GM12878 (cell line): Measurements from ENCODE around the gene SLC2A1.

Experiments used
- BACH1 ChIP-seq: fragments of 450-650 bp; IDR thresholded peaks from 2 replicates; pipeline ENCODE4 v1.6.1; 2017; ENCODE audit warnings: mild to moderate bottlenecking, borderline replicate concordance
- CEBPZ ChIP-seq: fragments of 150-350 bp; IDR thresholded peaks from 2 replicates; pipeline ENCODE4 v1.6.1; 2016; ENCODE audit warnings: low read depth, low read length
- EP300 ChIP-seq, 2 experiments: fragments of 150-350 bp in 1 of 2; IDR thresholded peaks; 2 replicates each; pipeline ENCODE4 v1.6.1; 2011 to 2012; ENCODE audit warnings: low read depth in 2 of 2, low read length in 2 of 2, borderline replicate concordance in 1 of 2, improper control_type of control experiment in 1 of 2, inconsistent platforms in 1 of 2; ENCODE audit not compliant: control insufficient read depth in 1 of 2
- EZH2 ChIP-seq: IDR thresholded peaks from 2 replicates; pipeline ENCODE4 v1.6.1; 2012; ENCODE audit warnings: low read depth, mild to moderate bottlenecking, control low read depth, inconsistent platforms, low read length, borderline replicate concordance; ENCODE audit not compliant: control insufficient read depth
- FOXM1 ChIP-seq: IDR thresholded peaks from 2 replicates; pipeline ENCODE4 v1.6.1; 2012; ENCODE audit warnings: low read depth, mild to moderate bottlenecking, inconsistent platforms, low read length, moderate library complexity
- NFYB ChIP-seq: IDR thresholded peaks from 2 replicates; pipeline ENCODE4 v1.6.1; 2011; ENCODE audit warnings: low read depth, mild to moderate bottlenecking, low read length, improper control_type of control experiment, moderate library complexity; ENCODE audit not compliant: insufficient read depth
- POLR2A ChIP-seq: IDR thresholded peaks from 2 replicates; pipeline ENCODE4 v1.6.1; 2011; ENCODE audit warnings: low read depth, mild to moderate bottlenecking, low read length
- POLR2AphosphoS2 ChIP-seq: IDR thresholded peaks from 2 replicates; pipeline ENCODE4 v1.6.1; 2011; ENCODE audit warnings: low read depth, mild to moderate bottlenecking, low read length, improper control_type of control experiment, moderate library complexity
- RFX5 ChIP-seq: IDR thresholded peaks from 2 replicates; pipeline ENCODE4 v1.6.1; 2011; ENCODE audit warnings: low read depth, low read length, improper control_type of control experiment
- SMARCA5 ChIP-seq: fragments of 450-650 bp; IDR thresholded peaks from 2 replicates; pipeline ENCODE4 v1.6.1; 2017; ENCODE audit warnings: mild to moderate bottlenecking
- STAT1 ChIP-seq: fragments of 450-650 bp; conservative IDR thresholded peaks from 2 replicates; pipeline ENCODE4 v1.6.1; 2014; ENCODE audit warnings: antibody characterized with exemption, mild to moderate bottlenecking
- YY1 ChIP-seq: IDR thresholded peaks from 2 replicates; pipeline ENCODE4 v1.6.1; 2011; ENCODE audit warnings: low read depth, mild to moderate bottlenecking, low read length
- TF ChIP-seq, protein P1 (sequence below), 3 experiments: IDR thresholded peaks in 2 of 3; conservative IDR thresholded peaks in 1 of 3; 2 replicates each; pipeline ENCODE4 v1.5.1; 2011; ENCODE audit warnings: low read depth in 3 of 3, low read length in 3 of 3, mild to moderate bottlenecking in 3 of 3, control low read depth in 2 of 3, moderate library complexity in 2 of 3, inconsistent platforms in 1 of 3, mixed read lengths in 1 of 3; ENCODE audit not compliant: control insufficient read depth in 2 of 3, insufficient read depth in 1 of 3; ENCODE audit errors: extremely low read depth in 1 of 3
- TF ChIP-seq, protein P2 (sequence below): fragments of 450-650 bp; IDR thresholded peaks from 2 replicates; pipeline ENCODE4 v1.6.1; 2017; ENCODE audit warnings: mild to moderate bottlenecking, moderate library complexity

DNA sequence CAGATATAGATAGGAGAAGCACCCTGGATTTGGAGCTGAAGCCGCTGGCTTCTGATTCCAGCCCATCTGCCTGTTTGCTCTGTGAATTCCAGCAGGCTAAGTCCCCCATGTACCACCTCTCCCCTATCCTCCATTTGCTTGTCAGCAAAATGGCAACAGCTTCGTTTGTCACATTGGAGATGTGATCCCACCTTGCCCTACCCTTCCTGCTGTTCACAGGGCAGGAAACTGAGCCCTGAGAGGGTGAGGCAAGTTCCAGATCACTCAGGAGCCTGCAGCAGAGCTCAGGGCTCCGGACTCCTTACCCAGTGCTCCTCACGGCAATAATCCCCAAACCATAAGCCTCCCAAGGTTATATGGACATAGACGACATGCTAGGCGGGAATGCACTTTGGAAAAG is 14.9 kb downstream of the SLC2A1 start:
- TF ChIP-seq, protein P1, sequence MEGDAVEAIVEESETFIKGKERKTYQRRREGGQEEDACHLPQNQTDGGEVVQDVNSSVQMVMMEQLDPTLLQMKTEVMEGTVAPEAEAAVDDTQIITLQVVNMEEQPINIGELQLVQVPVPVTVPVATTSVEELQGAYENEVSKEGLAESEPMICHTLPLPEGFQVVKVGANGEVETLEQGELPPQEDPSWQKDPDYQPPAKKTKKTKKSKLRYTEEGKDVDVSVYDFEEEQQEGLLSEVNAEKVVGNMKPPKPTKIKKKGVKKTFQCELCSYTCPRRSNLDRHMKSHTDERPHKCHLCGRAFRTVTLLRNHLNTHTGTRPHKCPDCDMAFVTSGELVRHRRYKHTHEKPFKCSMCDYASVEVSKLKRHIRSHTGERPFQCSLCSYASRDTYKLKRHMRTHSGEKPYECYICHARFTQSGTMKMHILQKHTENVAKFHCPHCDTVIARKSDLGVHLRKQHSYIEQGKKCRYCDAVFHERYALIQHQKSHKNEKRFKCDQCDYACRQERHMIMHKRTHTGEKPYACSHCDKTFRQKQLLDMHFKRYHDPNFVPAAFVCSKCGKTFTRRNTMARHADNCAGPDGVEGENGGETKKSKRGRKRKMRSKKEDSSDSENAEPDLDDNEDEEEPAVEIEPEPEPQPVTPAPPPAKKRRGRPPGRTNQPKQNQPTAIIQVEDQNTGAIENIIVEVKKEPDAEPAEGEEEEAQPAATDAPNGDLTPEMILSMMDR (IDR thresholded peaks at IDR 0.05 in 2 of 3, conservative IDR thresholded peaks at IDR 0.05 in 1 of 3; ENCODE audit: control insufficient read depth in 2 of 3, extremely low read depth in 1 of 3, insufficient read depth in 1 of 3, low read depth in 3 of 3, low read length in 3 of 3) = no peak
- no peak for TF ChIP-seq BACH1
- no peak for TF ChIP-seq SMARCA5
- no peak for TF ChIP-seq POLR2A
- TF ChIP-seq EP300 (IDR thresholded peaks at IDR 0.05; ENCODE audit: borderline replicate concordance in 1 of 2, control insufficient read depth in 1 of 2, low read depth in 2 of 2, low read length in 2 of 2) = no peak
- TF ChIP-seq, protein P2, sequence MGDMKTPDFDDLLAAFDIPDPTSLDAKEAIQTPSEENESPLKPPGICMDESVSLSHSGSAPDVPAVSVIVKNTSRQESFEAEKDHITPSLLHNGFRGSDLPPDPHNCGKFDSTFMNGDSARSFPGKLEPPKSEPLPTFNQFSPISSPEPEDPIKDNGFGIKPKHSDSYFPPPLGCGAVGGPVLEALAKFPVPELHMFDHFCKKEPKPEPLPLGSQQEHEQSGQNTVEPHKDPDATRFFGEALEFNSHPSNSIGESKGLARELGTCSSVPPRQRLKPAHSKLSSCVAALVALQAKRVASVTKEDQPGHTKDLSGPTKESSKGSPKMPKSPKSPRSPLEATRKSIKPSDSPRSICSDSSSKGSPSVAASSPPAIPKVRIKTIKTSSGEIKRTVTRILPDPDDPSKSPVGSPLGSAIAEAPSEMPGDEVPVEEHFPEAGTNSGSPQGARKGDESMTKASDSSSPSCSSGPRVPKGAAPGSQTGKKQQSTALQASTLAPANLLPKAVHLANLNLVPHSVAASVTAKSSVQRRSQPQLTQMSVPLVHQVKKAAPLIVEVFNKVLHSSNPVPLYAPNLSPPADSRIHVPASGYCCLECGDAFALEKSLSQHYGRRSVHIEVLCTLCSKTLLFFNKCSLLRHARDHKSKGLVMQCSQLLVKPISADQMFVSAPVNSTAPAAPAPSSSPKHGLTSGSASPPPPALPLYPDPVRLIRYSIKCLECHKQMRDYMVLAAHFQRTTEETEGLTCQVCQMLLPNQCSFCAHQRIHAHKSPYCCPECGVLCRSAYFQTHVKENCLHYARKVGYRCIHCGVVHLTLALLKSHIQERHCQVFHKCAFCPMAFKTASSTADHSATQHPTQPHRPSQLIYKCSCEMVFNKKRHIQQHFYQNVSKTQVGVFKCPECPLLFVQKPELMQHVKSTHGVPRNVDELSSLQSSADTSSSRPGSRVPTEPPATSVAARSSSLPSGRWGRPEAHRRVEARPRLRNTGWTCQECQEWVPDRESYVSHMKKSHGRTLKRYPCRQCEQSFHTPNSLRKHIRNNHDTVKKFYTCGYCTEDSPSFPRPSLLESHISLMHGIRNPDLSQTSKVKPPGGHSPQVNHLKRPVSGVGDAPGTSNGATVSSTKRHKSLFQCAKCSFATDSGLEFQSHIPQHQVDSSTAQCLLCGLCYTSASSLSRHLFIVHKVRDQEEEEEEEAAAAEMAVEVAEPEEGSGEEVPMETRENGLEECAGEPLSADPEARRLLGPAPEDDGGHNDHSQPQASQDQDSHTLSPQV = no peak
- no peak for TF ChIP-seq NFYB
- TF ChIP-seq YY1 = no peak
- no peak for TF ChIP-seq FOXM1
- 0 out of 2 replicates have a peak, but pooled peaks have one; percentile 6 for TF ChIP-seq POLR2AphosphoS2
- TF ChIP-seq CEBPZ = no peak
- TF ChIP-seq STAT1 = no peak
- no peak for TF ChIP-seq RFX5
- TF ChIP-seq EZH2 = no peak
